Gastrocnemius medialis (tissue), 4 donors: ENCODE measurements around the gene DENND6B.

Experiments used
- POLR2A ChIP-seq, 2 donors: fragments of 450-650 bp; IDR thresholded peaks; one replicate each; pipeline ENCODE4 v1.6.1; 2017; ENCODE audit warnings: antibody characterized with exemption in 2 of 2, mild to moderate bottlenecking in 2 of 2, moderate library complexity in 2 of 2
- TF ChIP-seq, protein P1 (sequence below), 5 experiments: fragments of 450-650 bp in 3 of 5; fragments of 200-600 bp in 2 of 5; sonication (generic) in 2 of 5; IDR thresholded peaks in 4 of 5; conservative IDR thresholded peaks in 1 of 5; 1 replicate in 4 of 5; 2 replicates in 1 of 5; pipeline ENCODE4 v1.5.1; 2016 to 2019; ENCODE audit warnings: antibody characterized with exemption in 5 of 5, mild to moderate bottlenecking in 3 of 5, moderate library complexity in 3 of 5

DNA sequence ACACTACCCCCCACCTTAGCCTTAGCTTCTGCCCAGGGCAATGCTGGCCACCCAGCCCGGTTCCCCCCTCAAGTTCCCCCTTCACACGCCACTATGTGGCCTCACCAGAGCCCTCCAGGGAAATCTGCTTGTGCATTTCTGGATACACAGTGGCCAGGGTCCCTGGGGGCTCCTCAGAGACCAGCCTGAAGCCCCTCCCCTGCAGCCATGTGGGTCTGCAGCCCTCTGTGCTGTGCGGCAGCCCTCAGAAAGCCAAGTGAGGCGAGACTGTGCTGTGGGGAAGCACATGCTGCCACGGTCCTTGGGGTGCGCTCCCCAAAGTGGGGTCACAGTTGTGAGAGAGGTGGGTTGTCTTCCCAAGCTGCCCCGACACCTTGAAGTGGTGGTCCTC lies 17.2 kb downstream of the DENND6B start:
- TF ChIP-seq, protein P1, sequence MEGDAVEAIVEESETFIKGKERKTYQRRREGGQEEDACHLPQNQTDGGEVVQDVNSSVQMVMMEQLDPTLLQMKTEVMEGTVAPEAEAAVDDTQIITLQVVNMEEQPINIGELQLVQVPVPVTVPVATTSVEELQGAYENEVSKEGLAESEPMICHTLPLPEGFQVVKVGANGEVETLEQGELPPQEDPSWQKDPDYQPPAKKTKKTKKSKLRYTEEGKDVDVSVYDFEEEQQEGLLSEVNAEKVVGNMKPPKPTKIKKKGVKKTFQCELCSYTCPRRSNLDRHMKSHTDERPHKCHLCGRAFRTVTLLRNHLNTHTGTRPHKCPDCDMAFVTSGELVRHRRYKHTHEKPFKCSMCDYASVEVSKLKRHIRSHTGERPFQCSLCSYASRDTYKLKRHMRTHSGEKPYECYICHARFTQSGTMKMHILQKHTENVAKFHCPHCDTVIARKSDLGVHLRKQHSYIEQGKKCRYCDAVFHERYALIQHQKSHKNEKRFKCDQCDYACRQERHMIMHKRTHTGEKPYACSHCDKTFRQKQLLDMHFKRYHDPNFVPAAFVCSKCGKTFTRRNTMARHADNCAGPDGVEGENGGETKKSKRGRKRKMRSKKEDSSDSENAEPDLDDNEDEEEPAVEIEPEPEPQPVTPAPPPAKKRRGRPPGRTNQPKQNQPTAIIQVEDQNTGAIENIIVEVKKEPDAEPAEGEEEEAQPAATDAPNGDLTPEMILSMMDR (IDR thresholded peaks at IDR 0.05 in 4 of 5, conservative IDR thresholded peaks at IDR 0.05 in 1 of 5) = no peak
- TF ChIP-seq POLR2A (IDR thresholded peaks at IDR 0.05) = no peak
